Measurements from ENCODE around the gene PDZD2.

PDZD2 gene

GRCh38 chr5:31800351-31800750, 161.4 kb downstream of the PDZD2 start:
- peaks cover 10% of the 10 kb centered on the region for H3K79me1 ChIP-seq (ENCODE audit: low read length)
- no peak overlapping the region for H3K9ac ChIP-seq (ENCODE audit: low read length)
- H3K4me3 ChIP-seq (ENCODE audit: low read depth, low read length), result no peak overlapping the region
- H3K27ac ChIP-seq (ENCODE audit: low read depth, low read length), result peak overlapping the region; percentile 59
- no peak overlapping the region for H2AFZ ChIP-seq (ENCODE audit: insufficient read depth, low read length, poor library complexity)
- H3K14ac ChIP-seq (ENCODE audit: low read length), result no peak overlapping the region
- no peak overlapping the region for H2BK5ac ChIP-seq (ENCODE audit: low read depth, low read length, poor library complexity)
- no CpG with 5 or more reads among the region's 1 CpG for WGBS (ENCODE audit: extremely low coverage, insufficient coverage, insufficient read length)
- H2BK12ac ChIP-seq (ENCODE audit: low read length), result no peak overlapping the region
- H4K12ac ChIP-seq (ENCODE audit: low read depth, low read length), result no peak overlapping the region
- no peaks in the 10 kb centered on the region for H3K9me3 ChIP-seq (ENCODE audit: insufficient read depth, low read depth, low read length)
- no peak overlapping the region for H4K91ac ChIP-seq (ENCODE audit: low read depth, low read length)
- H3K4ac ChIP-seq (ENCODE audit: low read depth, low read length), result no peak overlapping the region
- no peak overlapping the region for H2BK120ac ChIP-seq (ENCODE audit: insufficient read depth, low read length, poor library complexity)
- H3K27me3 ChIP-seq (ENCODE audit: insufficient read depth, low read length), result no peaks in the 10 kb centered on the region
- no peak overlapping the region for H3K23ac ChIP-seq (ENCODE audit: low read length)
- H3K4me1 ChIP-seq (ENCODE audit: control insufficient read depth in 1 of 2, insufficient read depth in 2 of 2, low read length in 2 of 2), result peaks cover 19 to 25% of the 10 kb centered on the region in 2 experiments
- no peaks in the 10 kb centered on the region for H3K79me2 ChIP-seq (ENCODE audit: control insufficient read depth, insufficient read depth, low read length, poor library complexity)
- no peak overlapping the region for H2AK5ac ChIP-seq (ENCODE audit: low read length)
- DNase-seq, result peak in 1 of 2 donors; percentile 10
- no peak overlapping the region for H4K8ac ChIP-seq (ENCODE audit: low read depth, low read length)
- H3K18ac ChIP-seq (ENCODE audit: low read length), result no peak overlapping the region
- no peaks in the 10 kb centered on the region for H3K36me3 ChIP-seq (ENCODE audit: control insufficient read depth in 1 of 2, insufficient read depth in 2 of 2, low read length in 2 of 2)
- no peak overlapping the region for H3K4me2 ChIP-seq (ENCODE audit: low read length)

GRCh38 chr5:31805785-31806400, 167.0 kb downstream of the PDZD2 start:
- no peak overlapping the region for H3K4ac ChIP-seq (ENCODE audit: low read depth, low read length)
- H3K18ac ChIP-seq (ENCODE audit: low read length), result no peak overlapping the region
- no peak overlapping the region for H2AFZ ChIP-seq (ENCODE audit: insufficient read depth, low read length, poor library complexity)
- no peak overlapping the region for H4K91ac ChIP-seq (ENCODE audit: low read depth, low read length)
- H4K12ac ChIP-seq (ENCODE audit: low read depth, low read length), result no peak overlapping the region
- H2BK12ac ChIP-seq (ENCODE audit: low read length), result no peak overlapping the region
- H2BK120ac ChIP-seq (ENCODE audit: insufficient read depth, low read length, poor library complexity), result no peak overlapping the region
- H3K79me2 ChIP-seq (ENCODE audit: control insufficient read depth, insufficient read depth, low read length, poor library complexity), result no peaks in the 10 kb centered on the region
- no peaks in the 10 kb centered on the region for H3K27me3 ChIP-seq (ENCODE audit: insufficient read depth, low read length)
- no peak overlapping the region for H3K23ac ChIP-seq (ENCODE audit: low read length)
- H3K4me1 ChIP-seq (ENCODE audit: control insufficient read depth in 1 of 2, insufficient read depth in 2 of 2, low read length in 2 of 2), result peaks cover 5% of the 10 kb centered on the region in 2 experiments
- no peak overlapping the region for H3K27ac ChIP-seq (ENCODE audit: low read depth, low read length)
- no peak overlapping the region for H4K8ac ChIP-seq (ENCODE audit: low read depth, low read length)
- WGBS (ENCODE audit: extremely low coverage, insufficient coverage, insufficient read length), result no CpG with 5 or more reads among the region's 9 CpGs
- H3K4me2 ChIP-seq (ENCODE audit: low read length), result no peak overlapping the region
- no peak overlapping the region for H3K9ac ChIP-seq (ENCODE audit: low read length)
- H3K9me3 ChIP-seq (ENCODE audit: insufficient read depth, low read depth, low read length), result no peaks in the 10 kb centered on the region
- no peak overlapping the region for H2AK5ac ChIP-seq (ENCODE audit: low read length)
- peaks cover 1% of the 10 kb centered on the region for H3K79me1 ChIP-seq (ENCODE audit: low read length)
- H3K36me3 ChIP-seq (ENCODE audit: control insufficient read depth in 1 of 2, insufficient read depth in 2 of 2, low read length in 2 of 2), result no peaks in the 10 kb centered on the region
- no peak overlapping the region for H3K4me3 ChIP-seq (ENCODE audit: low read depth, low read length)
- H2BK5ac ChIP-seq (ENCODE audit: low read depth, low read length, poor library complexity), result no peak overlapping the region
- no peak for DNase-seq
- no peak overlapping the region for H3K14ac ChIP-seq (ENCODE audit: low read length)

GRCh38 chr5:31806561-31806960, 167.6 kb downstream of the PDZD2 start:
- Histone ChIP-seq H2BK12ac (ENCODE audit: low read length) (no peak overlapping the region), H2BK5ac (ENCODE audit: low read depth, low read length, poor library complexity) (no peak overlapping the region), H3K27me3 (ENCODE audit: insufficient read depth, low read length) (no peaks in the 10 kb centered on the region), H3K4me3 (ENCODE audit: low read depth, low read length) (no peak overlapping the region), H3K36me3 (ENCODE audit: control insufficient read depth in 1 of 2, insufficient read depth in 2 of 2, low read length in 2 of 2) (no peaks in the 10 kb centered on the region), H4K8ac (ENCODE audit: low read depth, low read length) (no peak overlapping the region), H4K12ac (ENCODE audit: low read depth, low read length) (no peak overlapping the region), H3K23ac (ENCODE audit: low read length) (no peak overlapping the region), H2BK120ac (ENCODE audit: insufficient read depth, low read length, poor library complexity) (no peak overlapping the region), H4K91ac (ENCODE audit: low read depth, low read length) (no peak overlapping the region), H2AFZ (ENCODE audit: insufficient read depth, low read length, poor library complexity) (no peak overlapping the region), H3K9me3 (ENCODE audit: insufficient read depth, low read depth, low read length) (no peaks in the 10 kb centered on the region), H3K27ac (ENCODE audit: low read depth, low read length) (no peak overlapping the region), H3K18ac (ENCODE audit: low read length) (no peak overlapping the region), H3K4ac (ENCODE audit: low read depth, low read length) (no peak overlapping the region), H3K14ac (ENCODE audit: low read length) (no peak overlapping the region), H3K4me2 (ENCODE audit: low read length) (no peak overlapping the region), H3K4me1 (ENCODE audit: control insufficient read depth in 1 of 2, insufficient read depth in 2 of 2, low read length in 2 of 2) (peaks cover 0 to 6% of the 10 kb centered on the region in 2 experiments), H2AK5ac (ENCODE audit: low read length) (no peak overlapping the region), H3K9ac (ENCODE audit: low read length) (no peak overlapping the region), H3K79me1 (ENCODE audit: low read length) (peaks cover 2% of the 10 kb centered on the region), H3K79me2 (ENCODE audit: control insufficient read depth, insufficient read depth, low read length, poor library complexity) (no peaks in the 10 kb centered on the region)
- DNase-seq, result no peak
- no CpG with 5 or more reads among the region's 6 CpGs for WGBS (ENCODE audit: extremely low coverage, insufficient coverage, insufficient read length)

GRCh38 chr5:31807789-31808540, 169.0 kb downstream of the PDZD2 start:
- no peak overlapping the region for H2BK12ac ChIP-seq (ENCODE audit: low read length)
- DNase-seq, result no peak
- no peak overlapping the region for H3K9ac ChIP-seq (ENCODE audit: low read length)
- H3K27ac ChIP-seq (ENCODE audit: low read depth, low read length), result no peak overlapping the region
- H3K14ac ChIP-seq (ENCODE audit: low read length), result no peak overlapping the region
- H2BK120ac ChIP-seq (ENCODE audit: insufficient read depth, low read length, poor library complexity), result no peak overlapping the region
- no peak overlapping the region for H3K23ac ChIP-seq (ENCODE audit: low read length)
- H2BK5ac ChIP-seq (ENCODE audit: low read depth, low read length, poor library complexity), result no peak overlapping the region
- no peak overlapping the region for H4K8ac ChIP-seq (ENCODE audit: low read depth, low read length)
- no peaks in the 10 kb centered on the region for H3K9me3 ChIP-seq (ENCODE audit: insufficient read depth, low read depth, low read length)
- H3K36me3 ChIP-seq (ENCODE audit: control insufficient read depth in 1 of 2, insufficient read depth in 2 of 2, low read length in 2 of 2), result no peaks in the 10 kb centered on the region
- no peak overlapping the region for H4K91ac ChIP-seq (ENCODE audit: low read depth, low read length)
- H3K4me2 ChIP-seq (ENCODE audit: low read length), result no peak overlapping the region
- no peaks in the 10 kb centered on the region for H3K27me3 ChIP-seq (ENCODE audit: insufficient read depth, low read length)
- H2AK5ac ChIP-seq (ENCODE audit: low read length), result no peak overlapping the region
- no peak overlapping the region for H3K4ac ChIP-seq (ENCODE audit: low read depth, low read length)
- peaks cover 2% of the 10 kb centered on the region for H3K79me1 ChIP-seq (ENCODE audit: low read length)
- no CpG with 5 or more reads among the region's 11 CpGs for WGBS (ENCODE audit: extremely low coverage, insufficient coverage, insufficient read length)
- no peak overlapping the region for H4K12ac ChIP-seq (ENCODE audit: low read depth, low read length)
- H3K4me1 ChIP-seq (ENCODE audit: control insufficient read depth in 1 of 2, insufficient read depth in 2 of 2, low read length in 2 of 2), result peaks cover 0 to 6% of the 10 kb centered on the region in 2 experiments
- no peak overlapping the region for H2AFZ ChIP-seq (ENCODE audit: insufficient read depth, low read length, poor library complexity)
- H3K18ac ChIP-seq (ENCODE audit: low read length), result no peak overlapping the region
- no peaks in the 10 kb centered on the region for H3K79me2 ChIP-seq (ENCODE audit: control insufficient read depth, insufficient read depth, low read length, poor library complexity)
- H3K4me3 ChIP-seq (ENCODE audit: low read depth, low read length), result no peak overlapping the region
